Epithelial cell of esophagus (primary cell): ENCODE results near the gene GPR18.
"Not testable (repeated sequence)": the region's sequence is repeated elsewhere in the genome, so short reads cannot be mapped to it uniquely, and the experiment has no call there.

Experiments used
- DNase-seq: peaks from one replicate; pipeline ENCODE4 v3.0.0; 2010; ENCODE audit warnings: low read depth
- H3K4me3 ChIP-seq: 2 replicates; pipeline ENCODE4 v1.5.1; 2011; ENCODE audit warnings: mild to moderate bottlenecking, low read length, control low read depth
- TF ChIP-seq, protein P1 (sequence below): IDR thresholded peaks from 2 replicates; pipeline ENCODE4 v1.5.1; 2011; ENCODE audit warnings: low read depth, mild to moderate bottlenecking, low read length, control low read depth, inconsistent platforms; ENCODE audit not compliant: insufficient read depth; ENCODE audit errors: missing control alignments

Gene GPR18

DNA sequence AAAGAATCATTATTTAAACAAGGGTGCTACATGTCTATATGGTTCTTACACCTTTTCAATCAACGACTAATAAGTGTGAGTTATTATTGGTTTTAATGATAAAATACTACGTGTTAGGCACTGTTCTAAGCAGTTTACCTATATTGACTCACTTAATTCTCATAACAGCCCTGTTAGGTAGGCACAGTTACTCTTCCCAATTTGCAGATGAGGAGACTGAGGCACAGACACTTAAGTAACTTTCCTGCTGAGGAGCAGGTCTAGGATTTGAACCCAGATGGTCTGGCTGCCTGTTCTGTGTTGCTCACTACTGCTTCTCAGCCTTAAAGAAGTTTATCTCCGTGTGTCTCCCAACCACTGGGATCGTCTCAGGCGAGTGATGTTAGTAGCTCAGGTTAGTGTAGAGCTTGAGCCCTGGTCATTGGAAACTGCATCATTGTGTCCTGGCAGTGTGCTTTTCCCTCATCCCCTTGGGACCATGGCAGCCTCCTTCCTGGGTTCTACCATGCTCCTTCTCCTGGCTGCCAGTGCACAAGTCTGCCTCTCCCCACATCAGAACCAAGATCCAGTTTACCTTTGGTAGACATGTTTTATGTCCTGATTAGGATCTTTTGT lies 46.7 kb downstream of the GPR18 start:
- no peak for DNase-seq
- H3K4me3 ChIP-seq = no peak overlapping the region
- TF ChIP-seq, protein P1, sequence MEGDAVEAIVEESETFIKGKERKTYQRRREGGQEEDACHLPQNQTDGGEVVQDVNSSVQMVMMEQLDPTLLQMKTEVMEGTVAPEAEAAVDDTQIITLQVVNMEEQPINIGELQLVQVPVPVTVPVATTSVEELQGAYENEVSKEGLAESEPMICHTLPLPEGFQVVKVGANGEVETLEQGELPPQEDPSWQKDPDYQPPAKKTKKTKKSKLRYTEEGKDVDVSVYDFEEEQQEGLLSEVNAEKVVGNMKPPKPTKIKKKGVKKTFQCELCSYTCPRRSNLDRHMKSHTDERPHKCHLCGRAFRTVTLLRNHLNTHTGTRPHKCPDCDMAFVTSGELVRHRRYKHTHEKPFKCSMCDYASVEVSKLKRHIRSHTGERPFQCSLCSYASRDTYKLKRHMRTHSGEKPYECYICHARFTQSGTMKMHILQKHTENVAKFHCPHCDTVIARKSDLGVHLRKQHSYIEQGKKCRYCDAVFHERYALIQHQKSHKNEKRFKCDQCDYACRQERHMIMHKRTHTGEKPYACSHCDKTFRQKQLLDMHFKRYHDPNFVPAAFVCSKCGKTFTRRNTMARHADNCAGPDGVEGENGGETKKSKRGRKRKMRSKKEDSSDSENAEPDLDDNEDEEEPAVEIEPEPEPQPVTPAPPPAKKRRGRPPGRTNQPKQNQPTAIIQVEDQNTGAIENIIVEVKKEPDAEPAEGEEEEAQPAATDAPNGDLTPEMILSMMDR = no peak

DNA sequence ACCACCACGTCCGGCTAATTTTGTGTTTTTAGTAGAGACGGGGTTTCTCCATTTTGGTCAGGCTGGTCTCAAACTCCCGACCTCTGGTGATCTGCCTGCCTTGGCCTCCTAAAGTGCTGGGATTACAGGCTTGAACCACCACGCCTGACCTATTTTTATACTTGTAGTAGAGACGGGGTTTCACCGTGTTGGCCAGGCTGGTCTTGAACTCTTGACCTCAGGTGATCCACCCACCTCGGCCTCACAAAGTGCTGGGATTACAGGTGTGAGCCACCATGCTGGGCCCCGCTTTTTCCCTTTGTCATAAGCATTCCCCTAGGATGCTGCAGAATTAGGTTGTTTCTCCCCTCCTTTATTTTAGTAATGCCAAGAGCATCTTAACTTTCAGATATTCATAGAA lies 47.6 kb downstream of the GPR18 start:
- not testable (repeated sequence) for H3K4me3 ChIP-seq, DNase-seq

DNA sequence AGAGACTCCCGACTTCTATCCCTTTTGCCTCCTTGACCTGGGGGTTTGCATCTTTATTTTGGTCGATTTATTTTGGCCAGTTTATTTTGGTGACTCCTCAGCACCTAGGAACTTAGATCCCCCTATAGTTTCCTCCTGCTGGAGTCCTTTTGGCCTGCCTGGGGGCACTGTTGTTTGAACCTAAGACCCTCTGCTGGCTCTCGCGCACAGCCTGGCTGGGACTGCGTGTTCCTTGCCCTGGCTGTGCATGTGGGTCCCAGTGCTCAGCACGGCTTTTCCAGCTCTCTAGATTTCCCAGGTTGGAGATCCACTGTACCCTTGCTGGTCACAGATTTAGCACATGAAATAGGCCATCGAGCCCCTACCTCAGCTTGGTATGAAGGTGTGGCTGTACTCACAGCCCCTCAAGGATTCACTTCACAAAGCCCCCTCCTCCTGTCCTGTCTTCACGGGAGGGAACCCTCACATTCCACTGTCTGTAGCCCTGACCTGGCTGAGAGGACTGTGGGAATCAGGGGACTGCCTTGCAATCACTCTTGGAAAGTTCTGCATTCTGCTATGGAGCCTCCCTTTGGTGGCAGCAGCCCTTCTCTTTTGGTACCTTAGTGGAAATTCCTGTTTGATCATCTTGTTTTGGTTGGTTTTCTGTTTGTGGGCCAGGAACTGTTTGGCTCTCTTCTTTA lies 49.2 kb downstream of the GPR18 start:
- no peak overlapping the region for H3K4me3 ChIP-seq
- DNase-seq = no peak
- TF ChIP-seq, protein P1 = no peak

DNA sequence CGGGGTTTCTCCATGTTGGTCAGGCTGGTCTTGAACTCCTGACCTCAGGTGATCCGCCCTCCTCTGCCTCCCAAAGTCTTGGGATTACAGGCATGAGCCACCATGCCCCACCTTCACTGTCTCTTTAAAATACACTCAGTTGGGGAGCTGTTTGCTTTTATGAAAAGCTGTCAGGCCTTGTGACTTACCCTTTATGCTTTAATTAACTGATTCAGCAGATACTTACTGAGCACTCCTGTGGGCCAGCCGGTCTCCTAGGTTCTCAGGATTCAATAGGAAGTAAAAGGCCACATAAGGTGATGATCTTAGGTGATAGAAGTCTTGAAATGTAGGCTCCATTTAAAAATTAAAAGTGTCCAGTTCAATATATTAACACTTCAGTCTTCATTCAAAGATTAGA lies 50.0 kb downstream of the GPR18 start:
- TF ChIP-seq, protein P1 = no peak
- no peak for DNase-seq
- H3K4me3 ChIP-seq = no peak overlapping the region

DNA sequence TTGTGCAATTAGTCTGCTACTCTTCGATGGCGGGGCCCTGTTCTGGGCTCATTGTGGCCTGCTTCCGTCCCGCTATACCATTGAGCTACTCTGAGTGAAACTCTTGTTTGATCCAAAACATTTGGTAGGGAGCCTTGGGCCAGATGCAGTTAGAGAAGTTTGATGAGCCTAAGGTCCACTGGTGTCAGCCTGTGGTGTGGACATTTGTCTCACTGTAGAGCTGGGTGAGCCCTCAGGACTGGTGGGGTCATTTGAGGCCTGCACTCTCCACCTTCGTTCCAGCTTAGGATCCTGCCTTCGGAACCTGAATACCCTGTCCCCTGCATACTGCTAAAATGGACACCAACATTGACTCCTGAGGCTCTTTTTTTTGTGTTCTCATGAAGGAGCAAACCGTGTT lies 50.7 kb downstream of the GPR18 start:
- DNase-seq = no peak
- TF ChIP-seq, protein P1 = no peak
- H3K4me3 ChIP-seq = no peak overlapping the region

DNA sequence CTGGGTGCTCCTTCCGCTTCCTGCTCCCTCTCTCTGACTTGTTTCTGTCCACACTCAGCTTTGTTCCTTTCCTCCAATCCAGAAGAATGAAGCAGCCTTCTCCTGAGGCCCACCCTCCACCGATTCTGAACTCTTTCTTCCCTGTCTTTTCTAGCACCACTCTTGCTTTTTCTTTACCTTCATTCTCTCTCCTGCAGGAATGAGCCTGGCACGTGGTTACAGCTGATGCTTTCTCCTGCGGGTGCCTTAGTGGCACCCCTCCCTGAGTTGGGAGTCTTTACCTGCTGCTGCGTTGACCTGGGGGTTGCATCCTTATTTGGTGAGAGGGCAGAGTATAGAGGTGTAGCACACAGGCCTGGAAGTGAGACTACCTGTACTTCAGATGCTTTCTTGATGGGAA lies 51.3 kb downstream of the GPR18 start:
- TF ChIP-seq, protein P1 = no peak
- no peak overlapping the region for H3K4me3 ChIP-seq
- DNase-seq = no peak

DNA sequence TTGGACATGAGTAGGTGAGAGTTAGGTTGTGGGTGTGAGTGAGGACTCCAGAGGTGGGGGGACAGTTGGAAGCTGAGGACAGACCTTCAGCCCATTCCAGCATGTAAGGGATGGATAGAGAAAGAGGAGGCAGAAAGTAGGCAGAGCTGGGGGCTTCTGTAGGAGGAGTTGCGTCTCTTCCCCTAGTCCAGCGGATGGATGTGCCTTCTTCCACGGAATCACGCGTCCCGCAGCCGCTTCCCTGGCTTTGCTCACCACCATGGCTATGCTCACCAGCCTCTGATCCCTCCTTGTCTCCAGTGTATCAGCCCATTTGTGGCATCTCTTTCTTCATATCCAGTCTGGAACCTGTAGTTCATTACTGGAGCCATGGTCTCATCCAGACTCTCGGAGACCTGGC lies 52.0 kb downstream of the GPR18 start:
- H3K4me3 ChIP-seq = no peak overlapping the region
- TF ChIP-seq, protein P1 = no peak
- DNase-seq = no peak
